Measurements from ENCODE around the gene TNFRSF18.
A peak's percentile ranks its signal among the peaks of the same experiment; 100 is the strongest.

Gene TNFRSF18

DNA sequence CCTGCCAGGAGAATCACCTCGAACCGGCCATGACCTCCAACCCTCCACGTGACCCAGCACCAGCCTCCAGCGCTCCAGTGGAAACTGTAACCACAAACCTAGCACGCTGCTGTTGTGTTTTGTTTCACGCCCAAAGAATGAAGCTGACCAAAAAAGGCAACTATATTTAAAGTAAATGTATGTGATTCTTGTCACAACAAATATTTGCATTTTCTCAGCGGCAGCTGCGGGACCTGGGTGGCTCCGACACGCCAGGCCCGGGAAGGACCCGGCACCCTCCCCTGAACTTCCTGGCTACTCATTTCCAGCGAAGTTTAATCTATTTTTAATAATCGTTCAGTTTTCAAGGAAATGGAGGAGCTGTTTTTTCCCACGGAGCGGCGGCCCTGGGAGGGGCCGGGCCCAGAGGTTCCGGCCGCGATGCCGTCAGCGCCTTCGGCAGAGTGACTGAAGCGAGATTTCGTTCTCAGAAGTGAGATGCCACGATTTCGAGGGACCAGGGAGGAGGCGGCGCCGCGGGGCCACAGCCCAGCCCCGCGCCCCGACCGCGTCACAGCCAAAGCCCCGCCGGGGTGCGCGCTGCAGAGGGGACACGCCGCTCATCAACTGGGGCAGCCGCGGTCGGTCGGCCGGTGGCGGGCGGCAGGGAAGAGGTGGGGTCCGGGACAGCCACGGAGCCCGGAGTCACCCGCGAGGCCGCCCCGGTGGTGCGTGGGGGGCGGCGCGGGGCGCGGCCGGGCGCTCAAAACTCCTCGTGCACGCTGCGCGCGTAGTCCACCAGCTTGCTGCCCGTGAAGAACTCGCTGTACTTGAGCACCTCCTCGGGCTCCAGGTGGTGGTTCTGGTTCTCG, 10.6 kb upstream of the TNFRSF18 start:
- H3K4me3 ChIP-seq (ENCODE audit: low read depth, low read length): no peak overlapping the region
- DNase-seq (ENCODE audit: low read depth): no peak

DNA sequence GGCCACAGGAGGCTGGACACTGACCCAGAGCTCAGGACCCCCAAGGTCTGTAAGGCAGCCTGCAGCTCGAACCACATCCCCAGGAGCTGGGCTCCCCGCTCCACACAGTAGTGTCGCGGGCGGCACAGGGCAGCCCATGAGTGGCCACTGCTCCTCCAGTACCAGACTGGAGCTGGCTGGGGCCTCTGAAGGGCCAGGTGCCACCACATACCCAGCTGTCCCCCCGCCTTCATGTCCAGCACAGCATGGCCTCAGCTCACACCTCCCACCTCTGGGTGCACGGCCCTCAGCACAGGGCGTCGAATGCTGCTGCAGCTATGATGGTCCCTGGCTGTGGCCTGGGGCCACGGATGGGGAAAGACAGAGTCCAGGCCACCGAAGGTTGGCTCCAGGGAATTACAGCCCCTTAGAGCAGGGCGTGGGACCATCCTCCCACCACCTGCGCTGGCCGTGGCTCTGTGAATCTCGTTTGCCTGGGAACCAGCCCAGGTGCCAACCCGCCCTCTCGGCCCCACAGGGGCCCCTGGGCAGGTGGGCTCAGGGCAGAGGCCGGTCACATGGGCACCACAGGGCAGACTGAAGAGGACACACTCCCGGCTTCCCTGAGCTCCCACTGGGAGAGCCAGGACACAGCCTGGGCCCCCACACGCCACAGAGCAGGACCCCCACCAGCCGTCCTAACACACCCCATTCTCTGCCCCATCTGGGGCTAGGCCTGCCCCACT, 9.7 kb upstream of the TNFRSF18 start:
- DNase-seq (ENCODE audit: low read depth): no peak
- H3K4me3 ChIP-seq (ENCODE audit: low read depth, low read length): no peak overlapping the region

DNA sequence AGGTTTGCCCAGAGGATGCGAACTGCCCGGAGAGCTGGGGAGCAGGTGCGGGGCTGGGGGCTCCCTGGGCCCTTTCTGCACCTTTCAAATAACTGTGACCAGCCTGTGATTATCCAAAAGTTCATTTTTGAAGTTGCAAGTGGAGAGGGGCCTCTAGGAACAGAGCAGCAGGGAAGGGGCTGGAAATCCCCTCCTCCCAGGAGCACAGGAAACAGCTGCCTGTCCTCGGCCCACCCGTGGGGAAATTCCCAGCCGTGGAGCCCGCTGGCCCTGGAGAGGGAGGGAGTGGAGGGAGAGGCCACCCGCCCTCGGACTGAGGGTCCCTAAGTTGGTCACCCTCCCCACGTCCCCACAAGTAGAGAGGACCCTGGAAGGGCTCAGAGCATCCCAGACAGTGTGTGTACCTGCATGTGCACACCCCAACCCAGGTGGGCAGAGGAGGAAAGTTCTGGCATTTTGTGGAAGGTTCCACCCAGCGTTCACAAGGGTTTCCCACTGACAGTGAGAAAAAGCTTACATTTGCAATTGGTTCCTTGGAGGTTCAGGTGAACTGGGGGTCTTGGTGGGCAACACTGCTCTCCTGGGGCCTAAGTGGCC, 8.8 kb upstream of the TNFRSF18 start:
- no peak overlapping the region for H3K4me3 ChIP-seq (ENCODE audit: low read depth, low read length)

DNA sequence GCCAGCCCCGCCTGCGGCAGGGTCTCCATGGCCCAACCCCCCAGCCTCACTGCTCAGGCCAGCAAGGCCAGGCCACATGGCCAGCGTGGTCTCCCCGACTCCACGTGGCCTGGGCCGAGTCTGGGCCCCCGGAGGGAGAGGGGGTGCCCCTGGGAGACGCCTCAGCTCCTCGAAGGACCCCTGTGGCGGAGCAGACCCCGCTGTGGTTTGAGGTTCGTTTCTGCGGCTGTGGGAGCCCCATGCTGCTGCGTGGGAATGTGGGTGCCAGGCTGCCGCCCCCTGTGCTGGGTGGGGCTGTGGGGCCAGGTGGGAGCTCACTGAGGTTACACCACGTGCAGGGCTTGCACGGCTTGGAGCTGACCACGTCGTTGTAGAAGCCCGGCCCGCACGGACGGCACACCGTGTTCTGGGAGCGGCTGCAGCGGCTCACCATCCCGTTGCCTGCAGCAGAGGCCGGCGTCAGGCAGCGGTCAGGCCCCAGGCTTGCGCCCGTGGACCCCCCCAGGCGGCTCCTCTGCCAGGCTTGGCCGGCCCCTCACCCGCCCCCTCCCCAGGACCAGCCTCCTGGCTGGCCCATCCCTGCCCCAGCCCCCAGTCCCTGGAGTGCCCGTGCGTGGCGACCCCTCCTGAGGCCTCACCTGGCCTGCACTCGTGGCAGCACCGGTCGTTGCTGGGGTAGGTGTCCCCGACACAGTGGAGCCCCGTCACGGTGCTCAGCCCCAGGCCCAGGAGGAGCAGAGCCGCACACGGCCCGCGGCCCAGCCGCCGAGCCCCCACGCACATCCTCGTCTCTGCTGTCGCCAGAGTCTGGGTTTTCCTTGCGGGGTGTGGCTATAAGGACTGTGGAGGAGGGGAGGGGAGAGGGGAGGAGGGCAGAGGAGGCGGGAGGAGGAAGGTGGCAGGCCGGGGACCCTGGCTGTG, 7.2 kb upstream of the TNFRSF18 start, which contains the start of gene TNFRSF4:
Gene TNFRSF4 (minus strand): TSS at position 809 of the 921 bp plus-strand sequence. CDS start 26 bp downstream, at position 783.
- DNase-seq (ENCODE audit: low read depth): no peak
- H3K4me3 ChIP-seq (ENCODE audit: low read depth, low read length): no peak within 1 kb of the TSS

More for the DNA sequence above, 8.8 kb upstream of the TNFRSF18 start:
- no peak for DNase-seq (ENCODE audit: low read depth)

DNA sequence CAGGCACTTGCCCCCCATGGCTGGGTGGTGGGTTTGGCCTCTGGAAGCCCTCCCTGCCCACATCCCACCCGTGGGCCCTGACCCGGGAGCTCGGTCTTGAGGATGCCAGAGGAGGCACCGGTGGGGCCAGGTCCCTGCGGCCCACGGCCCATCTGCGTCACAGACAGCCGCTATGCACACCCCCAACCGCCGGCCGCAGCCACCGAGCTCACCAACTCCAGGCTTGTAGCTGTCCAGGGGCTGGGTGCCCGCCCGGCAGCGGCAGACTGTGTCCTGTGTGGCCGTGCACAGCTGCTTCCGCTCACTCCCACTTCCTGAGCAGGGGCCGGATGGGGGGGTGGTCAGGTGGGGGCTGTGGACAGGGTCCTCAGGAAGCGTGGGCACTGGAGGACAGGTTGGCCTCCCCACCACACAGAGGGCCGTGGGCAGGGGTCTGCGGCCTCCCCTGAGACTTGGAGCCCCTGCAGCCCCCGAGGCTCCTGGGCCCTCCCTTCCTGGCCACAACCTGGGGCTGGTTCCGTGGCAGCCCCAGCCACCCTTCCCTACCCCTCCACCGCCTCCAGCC, 6.5 kb upstream of the TNFRSF18 start:
- H3K4me3 ChIP-seq (ENCODE audit: low read depth, low read length): no peak overlapping the region
- DNase-seq (ENCODE audit: low read depth): no peak

DNA sequence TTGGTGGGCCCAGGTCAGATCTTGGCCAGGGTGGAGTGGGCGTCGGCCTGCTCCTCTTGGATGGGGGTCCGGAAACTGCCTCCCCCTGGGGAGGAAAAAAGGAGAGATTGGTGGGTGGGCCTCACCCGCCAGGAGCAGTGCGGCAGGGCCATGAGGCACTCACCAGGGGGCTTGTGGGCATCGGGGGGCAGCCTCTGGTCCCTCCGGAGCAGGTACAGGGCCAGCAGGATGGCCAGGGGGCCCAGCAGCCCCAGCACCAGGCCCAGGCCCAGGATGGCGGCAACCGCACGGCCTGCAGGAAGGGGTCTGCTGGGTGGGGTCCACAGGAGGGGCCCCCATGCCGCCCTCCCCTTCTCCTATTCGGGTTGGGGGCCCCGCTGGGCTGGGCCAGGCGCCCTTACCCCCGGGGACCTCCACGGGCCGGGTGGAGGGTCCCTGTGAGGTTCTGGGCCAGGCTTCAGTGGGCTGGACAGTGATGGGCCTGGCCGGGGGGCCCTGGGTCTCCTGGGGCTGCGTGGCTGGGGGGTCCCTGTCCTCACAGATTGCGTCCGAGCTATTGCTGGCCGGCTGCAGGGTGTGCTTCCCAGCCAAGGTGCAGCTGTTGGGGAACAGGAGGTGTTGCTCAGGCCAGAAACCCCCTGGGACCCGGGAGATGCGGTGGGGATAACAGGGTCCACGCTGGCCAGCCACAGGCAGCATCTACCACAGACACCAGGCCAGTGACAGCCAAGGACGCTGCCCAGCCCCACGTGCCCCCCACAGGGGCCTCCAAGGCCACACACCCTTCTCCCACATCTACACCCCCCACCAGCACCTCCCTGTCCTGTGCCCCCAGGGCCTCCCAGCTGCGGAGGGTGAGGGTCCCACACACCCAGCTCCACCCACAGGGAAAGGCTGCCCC, 5.4 kb upstream of the TNFRSF18 start:
- no peak overlapping the region for H3K4me3 ChIP-seq (ENCODE audit: low read depth, low read length)
- DNase-seq (ENCODE audit: low read depth): no peak

DNA sequence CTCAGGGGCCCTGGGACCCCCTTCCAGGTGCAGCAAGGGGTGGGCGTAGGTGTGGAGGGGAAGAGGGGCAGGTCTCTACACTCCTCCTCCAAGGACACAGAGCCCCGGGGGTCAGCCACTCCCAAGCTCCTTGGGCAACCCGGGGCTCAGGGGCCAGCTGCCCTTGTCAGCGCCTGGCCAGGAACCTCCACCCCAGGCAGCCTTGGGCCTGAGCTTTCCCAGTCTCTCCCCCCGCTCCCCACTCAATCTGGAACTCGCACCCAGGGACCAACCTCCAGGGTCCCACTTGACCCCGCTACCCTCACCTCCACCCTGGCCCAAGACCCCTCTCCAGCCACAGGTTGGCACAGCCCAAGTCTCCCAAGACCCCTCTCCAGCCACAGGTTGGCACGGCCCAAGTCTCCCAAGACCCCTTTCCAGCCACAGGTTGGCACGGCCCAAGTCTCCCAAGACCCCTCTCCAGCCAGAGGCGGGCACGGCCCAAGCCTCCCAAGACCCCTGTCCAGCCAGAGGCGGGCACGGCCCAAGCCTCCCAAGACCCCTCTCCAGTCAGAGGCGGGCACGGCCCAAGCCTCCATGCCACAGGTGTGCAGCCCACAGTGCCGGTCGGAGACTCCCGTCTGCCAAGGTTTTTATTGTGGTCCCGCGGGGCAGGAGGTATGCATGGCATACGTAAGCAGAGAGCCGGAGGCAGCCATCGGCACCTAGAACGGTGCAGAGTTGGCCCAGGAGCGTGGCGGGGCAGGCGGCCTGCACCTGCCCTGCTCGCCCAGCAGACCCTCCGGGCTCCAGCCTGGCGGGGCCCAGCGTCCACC, 4.5 kb upstream of the TNFRSF18 start:
- no peak for DNase-seq (ENCODE audit: low read depth)
- no peak overlapping the region for H3K4me3 ChIP-seq (ENCODE audit: low read depth, low read length)

DNA sequence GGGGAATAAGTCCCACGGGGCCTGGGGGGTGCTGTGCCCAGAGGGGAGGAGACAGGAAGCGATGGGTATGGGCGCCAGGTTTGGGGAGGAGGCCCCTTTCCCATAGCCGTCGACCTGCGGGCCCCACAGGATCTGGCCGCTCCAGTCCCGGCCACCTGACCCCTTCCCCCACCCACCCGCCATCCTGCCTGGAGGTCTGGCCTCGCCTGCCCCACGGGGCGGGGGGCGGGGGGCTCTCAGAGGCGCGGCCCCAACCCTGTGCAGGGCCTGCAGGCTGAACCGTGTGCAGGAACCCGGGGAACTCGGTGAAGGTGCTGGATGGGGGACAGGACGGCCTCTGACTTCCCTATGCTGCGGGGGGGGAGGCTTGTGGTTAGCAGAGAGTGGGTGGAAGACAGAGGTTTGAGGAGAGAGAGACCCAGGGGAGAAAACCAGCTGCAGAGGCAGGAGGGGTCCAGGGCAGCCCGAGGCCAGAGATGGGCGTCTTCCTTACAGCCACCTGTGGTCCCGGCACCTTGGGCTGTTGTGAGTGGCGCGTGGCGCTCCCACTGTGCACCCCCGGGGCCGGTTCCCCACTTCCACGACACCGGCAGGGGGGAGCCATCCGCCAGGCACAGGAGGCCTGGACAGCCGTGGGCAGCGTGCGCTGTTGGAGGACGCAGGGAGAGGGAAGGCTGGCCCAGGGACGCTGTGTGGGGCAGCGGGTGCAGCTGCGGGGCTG, 2.5 kb upstream of the TNFRSF18 start:
- peak; percentile 39 for DNase-seq (ENCODE audit: low read depth)

DNA sequence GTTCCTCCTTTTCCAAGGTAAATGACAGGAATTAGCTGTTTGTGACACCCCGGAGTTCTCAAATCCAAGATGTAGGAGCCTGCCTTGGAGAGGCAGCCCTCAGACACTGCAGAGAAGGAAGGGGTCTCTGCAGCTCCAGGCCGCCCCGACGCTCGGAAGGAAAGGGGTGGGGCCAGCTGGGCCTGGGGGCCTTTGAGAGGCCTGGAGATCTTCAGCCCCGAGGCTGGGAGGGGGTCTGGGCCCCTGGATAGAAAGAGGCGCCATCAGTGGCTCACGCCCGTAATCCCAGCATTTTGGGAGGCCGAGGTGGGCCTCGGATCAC, 1.1 kb upstream of the TNFRSF18 start:
- no peak overlapping the region for H3K4me3 ChIP-seq (ENCODE audit: low read depth, low read length)
- no peak for DNase-seq (ENCODE audit: low read depth)

More for the DNA sequence above, 2.5 kb upstream of the TNFRSF18 start:
- no peak overlapping the region for H3K4me3 ChIP-seq (ENCODE audit: low read depth, low read length)

DNA sequence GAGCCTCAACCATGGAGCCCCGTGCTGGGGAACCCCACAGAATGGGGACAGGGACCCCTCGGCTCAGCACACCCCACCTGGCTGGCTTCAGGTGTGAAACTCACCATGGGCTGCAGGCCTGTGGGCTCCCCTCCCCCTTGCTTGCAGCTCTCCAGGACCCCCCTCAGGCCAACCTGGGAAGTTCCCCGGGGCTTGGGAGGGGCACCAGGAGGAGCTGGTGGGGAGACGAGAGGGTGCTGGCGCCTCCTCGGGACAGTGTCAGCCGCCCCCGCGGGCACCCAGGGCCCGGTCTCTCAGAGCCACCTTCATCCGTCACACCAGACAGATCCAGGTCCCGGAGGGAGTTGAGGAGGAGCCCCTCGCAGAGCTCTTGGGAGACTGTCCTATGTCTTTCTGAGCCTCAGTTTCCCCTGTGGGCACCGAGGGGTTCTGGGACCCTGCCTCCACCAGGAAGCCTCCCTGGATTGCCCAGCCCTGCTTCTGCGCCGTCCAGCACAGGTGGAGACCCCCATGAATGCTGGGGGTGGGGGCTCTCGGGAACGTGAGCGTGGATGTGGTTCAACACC, 657 bp upstream of the TNFRSF18 start:
- H3K4me3 ChIP-seq (ENCODE audit: low read depth, low read length): no peak overlapping the region
- no peak for DNase-seq (ENCODE audit: low read depth)

DNA sequence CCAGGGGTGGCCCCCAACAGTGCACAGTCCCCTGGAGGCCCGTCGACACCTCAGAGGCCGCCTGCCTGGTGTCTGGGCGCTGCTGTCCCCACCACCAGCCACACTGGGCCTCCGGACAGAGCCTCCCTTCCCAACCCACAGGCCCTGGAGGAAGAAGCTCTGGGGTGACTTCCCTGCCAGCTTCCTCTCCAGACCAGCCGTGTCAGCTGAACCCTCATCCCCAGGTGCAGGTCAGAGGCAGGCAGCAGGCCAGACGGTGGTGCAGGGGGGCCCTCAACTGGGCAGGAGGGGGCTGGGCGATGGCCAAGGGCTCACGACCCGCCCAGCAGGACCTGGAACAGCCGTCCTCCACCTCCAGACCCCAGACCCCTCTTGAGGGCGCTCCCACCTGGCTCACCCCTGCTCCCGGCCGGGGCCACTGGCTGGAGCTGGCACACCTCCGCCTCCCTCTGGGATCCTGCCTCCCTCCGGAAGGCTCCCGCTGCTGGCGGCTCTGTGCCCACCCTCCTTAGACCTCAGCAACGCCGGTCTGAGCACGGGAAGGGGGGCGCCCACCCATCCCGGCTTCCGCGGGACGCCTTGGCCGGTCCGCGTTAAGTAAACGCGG, 520 bp downstream of the TNFRSF18 start:
- DNase-seq (ENCODE audit: low read depth): no peak
- peak overlapping the region; percentile 13 for H3K4me3 ChIP-seq (ENCODE audit: low read depth, low read length)

DNA sequence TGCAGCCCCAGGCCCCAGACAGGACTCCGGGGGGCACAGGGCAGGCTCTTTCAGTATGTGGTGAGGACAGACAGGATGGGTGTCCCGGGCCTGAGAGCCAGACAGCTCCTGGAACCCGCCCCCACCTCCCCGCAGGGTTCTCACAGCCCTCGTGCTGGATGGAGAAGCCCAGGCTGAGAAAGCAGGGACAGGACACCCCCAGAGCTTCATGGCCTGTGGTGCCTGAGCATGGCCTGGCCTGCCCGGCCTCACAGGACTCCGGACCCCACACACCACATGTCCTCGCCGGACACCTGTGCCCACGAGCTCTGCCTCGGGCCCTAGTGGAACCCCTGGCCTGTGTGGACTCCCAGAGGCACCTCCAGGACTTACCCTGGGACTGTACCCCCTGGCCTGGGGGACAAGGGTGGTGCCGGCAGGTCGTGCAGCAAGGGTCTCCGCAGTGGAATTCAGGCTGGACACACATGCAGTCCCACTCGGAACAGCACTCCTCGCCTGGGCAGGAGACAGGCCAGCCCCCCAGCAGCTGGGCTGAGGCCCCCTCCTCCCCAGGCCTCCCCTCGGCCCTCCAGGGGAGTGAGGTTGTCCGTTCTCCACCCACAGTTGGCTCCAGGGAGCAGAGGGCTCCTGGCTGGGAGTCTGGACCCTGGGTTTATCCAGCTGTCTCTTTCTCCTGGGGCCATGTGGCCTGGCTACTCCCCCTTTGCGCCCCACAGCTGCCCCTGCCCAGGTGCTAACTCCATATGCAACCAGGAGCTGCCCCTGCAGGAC, 1.2 kb downstream of the TNFRSF18 start:
- no peak for DNase-seq (ENCODE audit: low read depth)
- H3K4me3 ChIP-seq (ENCODE audit: low read depth, low read length): no peak overlapping the region

DNA sequence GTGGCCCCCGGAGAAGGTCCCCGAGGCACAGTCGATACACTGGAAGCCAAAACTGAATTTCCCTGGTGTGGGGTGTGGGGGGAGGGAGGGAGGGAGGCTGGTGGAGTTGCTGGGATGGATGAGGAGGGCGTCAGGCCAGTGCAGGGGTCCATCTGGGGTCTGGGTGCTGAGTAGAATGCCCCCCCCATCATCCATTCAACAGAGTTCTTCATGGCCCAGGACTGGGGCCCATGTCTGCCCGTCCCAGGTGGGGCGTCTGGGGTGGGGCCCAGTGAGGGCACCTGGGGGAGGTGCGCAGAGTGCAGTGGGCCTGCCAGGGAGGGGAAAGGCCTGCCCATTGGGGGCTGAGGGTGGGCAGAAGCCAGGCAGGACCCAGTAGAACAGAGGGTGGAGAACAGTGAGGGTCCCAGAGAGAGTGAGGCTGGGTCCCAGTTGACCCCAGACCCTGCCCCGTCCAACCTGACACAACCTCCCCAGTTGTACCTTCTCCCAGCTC, 1.9 kb downstream of the TNFRSF18 start:
- DNase-seq (ENCODE audit: low read depth): no peak
- H3K4me3 ChIP-seq (ENCODE audit: low read depth, low read length): no peak overlapping the region

DNA sequence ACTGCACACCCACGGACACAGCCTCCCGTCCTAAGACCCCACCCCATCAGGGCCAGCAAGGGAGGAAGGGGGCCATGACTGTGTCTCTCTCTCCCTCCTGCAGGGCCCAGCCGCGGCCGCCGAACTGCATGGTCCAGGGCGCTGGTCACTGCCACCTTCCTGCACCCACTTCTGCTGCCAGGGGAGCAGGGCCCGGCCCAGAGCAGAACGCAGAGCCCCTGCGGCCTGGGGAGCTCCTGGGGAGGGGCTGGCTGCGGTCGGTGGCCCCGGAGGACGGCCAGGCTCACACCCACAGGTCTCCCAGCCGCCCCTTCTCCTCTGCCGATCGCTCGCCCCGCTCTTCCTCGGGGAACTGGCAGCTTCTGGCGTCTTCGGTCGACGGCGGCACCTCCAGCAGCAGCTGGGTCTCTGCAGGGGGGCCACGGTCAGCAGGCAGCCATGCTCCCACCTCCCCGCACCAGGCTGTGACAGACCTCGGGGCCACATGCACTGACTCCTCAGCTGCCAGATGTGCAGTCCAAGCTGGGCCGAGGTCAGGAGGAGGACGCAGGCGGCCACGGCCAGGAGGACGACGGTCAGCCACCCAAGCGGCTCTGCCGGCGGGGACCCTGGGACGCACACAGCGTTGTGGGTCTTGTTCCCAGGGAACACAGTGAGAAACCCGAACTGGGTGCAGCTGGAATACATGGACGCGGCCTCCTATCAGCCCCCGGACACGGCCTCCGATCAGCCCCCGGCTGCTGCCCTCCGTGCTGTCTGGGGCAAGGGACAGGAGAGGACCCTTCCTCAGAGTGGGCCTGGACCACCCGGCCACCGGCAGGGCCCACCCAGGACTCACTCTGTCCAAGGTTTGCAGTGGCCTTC, 2.6 kb downstream of the TNFRSF18 start:
- H3K4me3 ChIP-seq (ENCODE audit: low read depth, low read length): no peak overlapping the region
- DNase-seq (ENCODE audit: low read depth): no peak

Measured in skeletal muscle cell (primary cell).